Measurements from ENCODE around the gene IPO13.
A peak's percentile ranks its signal among the peaks of the same experiment; 100 is the strongest.

Gene IPO13

DNA sequence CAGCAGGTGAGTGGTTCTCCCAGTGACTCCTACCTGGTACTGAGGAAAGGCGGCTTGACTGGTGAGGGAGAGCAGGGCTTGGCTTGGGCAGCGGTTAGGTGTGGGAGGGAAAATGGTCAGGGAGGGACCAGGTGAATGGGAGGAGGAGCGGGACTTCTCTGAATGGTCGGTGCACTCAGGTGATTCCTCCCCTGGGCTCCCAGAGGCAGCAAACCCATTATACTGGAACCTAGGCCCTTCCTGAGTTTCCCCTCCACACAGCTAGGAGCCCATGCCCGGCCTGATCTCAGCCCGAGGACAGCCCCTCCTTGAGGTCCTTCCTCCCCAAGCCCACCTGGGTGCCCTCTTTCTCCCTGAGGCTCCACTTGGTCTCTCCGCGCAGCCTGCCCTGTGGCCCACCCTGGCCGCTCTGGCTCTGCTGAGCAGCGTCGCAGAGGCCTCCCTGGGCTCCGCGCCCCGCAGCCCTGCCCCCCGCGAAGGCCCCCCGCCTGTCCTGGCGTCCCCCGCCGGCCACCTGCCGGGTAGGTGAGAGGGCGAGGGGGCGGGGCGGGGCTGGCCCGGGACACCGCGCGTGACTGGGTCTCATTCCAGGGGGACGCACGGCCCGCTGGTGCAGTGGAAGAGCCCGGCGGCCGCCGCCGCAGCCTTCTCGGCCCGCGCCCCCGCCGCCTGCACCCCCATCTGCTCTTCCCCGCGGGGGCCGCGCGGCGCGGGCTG, 10.9 kb upstream of the IPO13 start:
- H3K27ac Mint-ChIP-seq, result no peak overlapping the region
- DNase-seq (no peak), ATAC-seq (replicated peaks) (peak in 1 of 2 donors; percentile 3)
- H3K4me1 Mint-ChIP-seq, result peaks cover 25 to 48% of the 10 kb centered on the region in 2 donors
- peaks cover 27% of the 10 kb centered on the region in 2 donors for H3K36me3 Mint-ChIP-seq
- H3K9me3 Mint-ChIP-seq, result no peaks in the 10 kb centered on the region
- peak overlapping the region; percentile 66 to 84 for H3K4me3 Mint-ChIP-seq
- H3K27me3 Mint-ChIP-seq, result peaks cover 32 to 39% of the 10 kb centered on the region in 2 donors

DNA sequence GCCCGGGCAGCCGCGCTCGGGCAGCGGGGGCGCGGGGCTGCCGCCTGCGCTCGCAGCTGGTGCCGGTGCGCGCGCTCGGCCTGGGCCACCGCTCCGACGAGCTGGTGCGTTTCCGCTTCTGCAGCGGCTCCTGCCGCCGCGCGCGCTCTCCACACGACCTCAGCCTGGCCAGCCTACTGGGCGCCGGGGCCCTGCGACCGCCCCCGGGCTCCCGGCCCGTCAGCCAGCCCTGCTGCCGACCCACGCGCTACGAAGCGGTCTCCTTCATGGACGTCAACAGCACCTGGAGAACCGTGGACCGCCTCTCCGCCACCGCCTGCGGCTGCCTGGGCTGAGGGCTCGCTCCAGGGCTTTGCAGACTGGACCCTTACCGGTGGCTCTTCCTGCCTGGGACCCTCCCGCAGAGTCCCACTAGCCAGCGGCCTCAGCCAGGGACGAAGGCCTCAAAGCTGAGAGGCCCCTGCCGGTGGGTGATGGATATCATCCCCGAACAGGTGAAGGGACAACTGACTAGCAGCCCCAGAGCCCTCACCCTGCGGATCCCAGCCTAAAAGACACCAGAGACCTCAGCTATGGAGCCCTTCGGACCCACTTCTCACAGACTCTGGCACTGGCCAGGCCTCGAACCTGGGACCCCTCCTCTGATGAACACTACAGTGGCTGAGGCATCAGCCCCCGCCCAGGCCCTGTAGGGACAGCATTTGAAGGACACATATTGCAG, 10.2 kb upstream of the IPO13 start:
- peak; percentile 58 to 60 for ATAC-seq (replicated peaks)
- Mint-ChIP-seq H3K9me3 (no peaks in the 10 kb centered on the region), H3K4me1 (peaks cover 25 to 48% of the 10 kb centered on the region in 2 donors), H3K27me3 (peaks cover 32 to 39% of the 10 kb centered on the region in 2 donors), H3K4me3 (peak overlapping the region; percentile 83 to 84), H3K27ac (peak overlapping the region; percentile 75), H3K36me3 (peaks cover 24 to 27% of the 10 kb centered on the region in 2 donors)
- no peak for DNase-seq

DNA sequence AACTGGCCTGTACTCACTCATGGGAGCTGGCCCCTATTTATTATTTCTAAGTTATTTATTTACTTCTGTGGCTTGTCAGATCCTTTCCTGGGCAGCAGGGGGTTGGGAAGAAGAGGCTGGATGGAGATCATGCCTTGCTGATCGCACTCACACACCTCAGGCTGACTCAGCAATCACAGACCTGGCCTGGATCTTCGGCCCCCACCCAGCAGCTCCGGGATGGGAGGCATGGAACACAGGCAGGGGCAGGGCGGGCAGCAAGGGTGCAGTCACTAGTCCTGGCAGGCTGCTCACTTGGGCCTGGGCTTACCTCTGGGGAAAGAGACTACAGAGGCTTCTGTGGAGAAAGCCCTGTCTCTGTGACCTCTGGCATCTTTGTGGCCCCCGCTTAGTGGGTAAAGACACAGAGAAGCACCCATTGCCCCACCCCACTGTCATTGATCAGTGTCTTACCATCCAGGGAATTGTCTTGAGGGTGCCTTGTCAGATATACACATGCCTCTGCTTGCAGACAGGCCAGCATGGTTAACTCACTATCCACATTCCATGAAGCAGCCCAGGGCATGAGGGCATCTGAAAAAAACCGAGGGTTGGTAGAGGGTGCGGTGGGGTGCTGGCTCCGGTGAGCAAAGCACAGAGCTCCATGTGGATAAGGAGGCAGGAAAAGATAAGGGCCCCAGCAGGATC, 9.4 kb upstream of the IPO13 start:
- peaks cover 21 to 30% of the 10 kb centered on the region in 2 donors for H3K36me3 Mint-ChIP-seq
- ATAC-seq (replicated peaks) (no peak), DNase-seq (no peak)
- H3K9me3 Mint-ChIP-seq, result no peaks in the 10 kb centered on the region
- peaks cover 25 to 48% of the 10 kb centered on the region in 2 donors for H3K4me1 Mint-ChIP-seq
- H3K4me3 Mint-ChIP-seq, result no peak overlapping the region
- H3K27me3 Mint-ChIP-seq, result peaks cover 32 to 38% of the 10 kb centered on the region in 2 donors
- H3K27ac Mint-ChIP-seq, result no peak overlapping the region

DNA sequence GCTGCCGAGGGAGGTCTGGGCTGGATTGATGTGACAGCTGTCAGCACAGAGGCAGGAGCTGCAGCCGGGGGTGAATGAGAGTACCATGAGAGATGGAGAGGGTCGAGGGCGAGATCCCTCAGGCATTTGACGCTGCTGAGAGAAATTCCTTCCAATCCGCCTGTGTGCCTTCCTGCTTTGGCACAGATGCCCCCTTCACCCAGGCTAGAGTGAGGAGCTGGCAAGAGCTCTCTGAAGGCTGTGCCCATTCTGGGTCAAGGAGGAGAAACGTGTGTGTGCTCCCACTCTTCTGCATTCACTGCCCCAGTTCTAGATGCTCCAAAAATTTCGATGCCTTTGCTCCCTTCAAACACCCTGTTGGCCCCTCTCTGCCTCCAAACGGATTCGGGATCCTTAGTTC, 8.4 kb upstream of the IPO13 start:
- DNase-seq (no peak), ATAC-seq (replicated peaks) (no peak)
- peaks cover 22 to 27% of the 10 kb centered on the region in 2 donors for H3K27me3 Mint-ChIP-seq
- H3K9me3 Mint-ChIP-seq, result no peaks in the 10 kb centered on the region
- H3K27ac Mint-ChIP-seq, result no peak overlapping the region
- H3K36me3 Mint-ChIP-seq, result peaks cover 23 to 31% of the 10 kb centered on the region in 2 donors
- no peak overlapping the region for H3K4me3 Mint-ChIP-seq
- peaks cover 27 to 41% of the 10 kb centered on the region in 2 donors for H3K4me1 Mint-ChIP-seq

DNA sequence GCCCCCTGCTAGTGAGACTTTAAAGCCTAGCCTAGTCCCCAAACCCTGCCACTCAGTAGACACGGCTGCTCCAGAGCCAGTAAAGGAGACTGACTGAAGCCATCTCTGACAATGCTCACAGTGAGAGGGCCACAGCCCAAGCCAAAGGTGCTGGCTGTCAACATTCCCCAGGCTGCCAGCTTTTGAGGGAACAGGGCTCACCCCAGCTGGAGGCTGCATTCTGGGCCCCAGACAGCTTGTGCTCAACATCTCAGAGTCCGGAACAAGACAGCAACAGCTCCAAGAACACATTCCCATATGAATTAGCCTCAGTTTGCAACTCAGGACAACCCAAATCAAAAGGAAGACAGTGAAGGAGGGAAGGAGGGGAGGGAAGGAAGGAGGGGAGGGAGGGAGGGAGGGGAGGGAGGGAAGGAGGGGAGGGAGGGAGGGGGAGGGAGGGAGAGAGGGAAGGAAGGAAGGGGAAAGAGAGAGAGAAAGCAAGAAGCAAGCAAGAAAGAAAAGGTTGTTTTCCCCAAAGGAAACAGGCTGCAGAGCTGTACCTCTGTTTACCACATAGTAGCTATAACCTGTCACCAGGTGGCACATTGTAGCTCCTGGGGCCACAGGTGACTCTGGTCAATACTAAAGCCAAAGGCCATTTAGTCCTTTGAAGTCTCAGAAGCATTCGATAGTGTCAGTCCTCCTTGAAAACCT, 7.7 kb upstream of the IPO13 start:
- Mint-ChIP-seq H3K36me3 (peaks cover 23 to 31% of the 10 kb centered on the region in 2 donors), H3K4me1 (peaks cover 23 to 34% of the 10 kb centered on the region in 2 donors), H3K9me3 (no peaks in the 10 kb centered on the region), H3K4me3 (no peak overlapping the region), H3K27ac (no peak overlapping the region), H3K27me3 (peaks cover 18 to 21% of the 10 kb centered on the region in 2 donors)
- DNase-seq (no peak), ATAC-seq (replicated peaks) (no peak)

DNA sequence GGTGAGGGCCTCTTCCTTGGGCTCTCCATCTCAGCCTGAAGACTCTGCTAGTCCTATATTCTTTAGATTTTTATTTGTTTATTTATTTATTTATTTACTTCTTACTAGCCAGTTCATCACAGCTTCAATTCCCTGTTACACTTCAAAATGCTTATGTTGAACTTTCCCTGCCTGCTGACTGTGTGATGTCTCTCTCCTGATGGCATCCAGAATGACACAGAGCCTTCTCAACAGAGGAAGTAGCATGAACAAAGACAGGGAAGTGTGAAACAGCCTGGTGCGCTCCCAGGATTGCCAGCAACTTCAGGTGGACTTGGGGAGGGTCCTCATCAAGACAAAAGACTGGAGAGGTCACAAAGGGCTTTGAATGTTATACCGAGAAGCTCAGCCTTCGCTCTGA, 4.3 kb upstream of the IPO13 start:
- no peaks in the 10 kb centered on the region for H3K9me3 Mint-ChIP-seq
- H3K4me1 Mint-ChIP-seq, result peaks cover 22 to 38% of the 10 kb centered on the region in 2 donors
- H3K27me3 Mint-ChIP-seq, result no peaks in the 10 kb centered on the region
- no peak for ATAC-seq (replicated peaks)
- peaks cover 23 to 37% of the 10 kb centered on the region in 2 donors for H3K36me3 Mint-ChIP-seq
- no peak for DNase-seq
- H3K4me3 Mint-ChIP-seq, result no peak overlapping the region
- no peak overlapping the region for H3K27ac Mint-ChIP-seq

DNA sequence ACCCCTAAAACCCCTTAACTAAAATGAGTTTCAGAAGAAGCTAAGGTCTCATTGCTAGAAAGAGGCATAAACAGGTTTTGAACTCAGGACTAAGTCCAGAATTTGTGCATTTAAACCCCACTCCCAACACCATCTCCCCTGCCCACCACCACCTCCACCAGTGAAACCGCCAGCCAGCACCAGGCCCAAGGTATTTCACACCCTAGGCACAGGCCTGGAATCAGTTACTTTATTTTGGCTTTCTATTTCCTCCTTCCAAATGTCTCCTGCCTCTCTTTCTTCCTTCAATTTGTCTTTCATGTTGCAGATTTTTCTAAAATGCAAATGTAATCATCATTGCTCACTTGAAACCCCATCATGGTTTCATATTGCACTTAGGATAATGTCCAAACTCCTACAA, 1.9 kb upstream of the IPO13 start:
- DNase-seq, result no peak
- ATAC-seq (replicated peaks), result no peak
- Mint-ChIP-seq H3K9me3 (no peaks in the 10 kb centered on the region), H3K4me1 (peaks cover 36 to 49% of the 10 kb centered on the region in 2 donors), H3K27ac (no peak overlapping the region), H3K27me3 (no peaks in the 10 kb centered on the region), H3K4me3 (peak overlapping the region; percentile 5 to 59), H3K36me3 (peaks cover 15 to 25% of the 10 kb centered on the region in 2 donors)

DNA sequence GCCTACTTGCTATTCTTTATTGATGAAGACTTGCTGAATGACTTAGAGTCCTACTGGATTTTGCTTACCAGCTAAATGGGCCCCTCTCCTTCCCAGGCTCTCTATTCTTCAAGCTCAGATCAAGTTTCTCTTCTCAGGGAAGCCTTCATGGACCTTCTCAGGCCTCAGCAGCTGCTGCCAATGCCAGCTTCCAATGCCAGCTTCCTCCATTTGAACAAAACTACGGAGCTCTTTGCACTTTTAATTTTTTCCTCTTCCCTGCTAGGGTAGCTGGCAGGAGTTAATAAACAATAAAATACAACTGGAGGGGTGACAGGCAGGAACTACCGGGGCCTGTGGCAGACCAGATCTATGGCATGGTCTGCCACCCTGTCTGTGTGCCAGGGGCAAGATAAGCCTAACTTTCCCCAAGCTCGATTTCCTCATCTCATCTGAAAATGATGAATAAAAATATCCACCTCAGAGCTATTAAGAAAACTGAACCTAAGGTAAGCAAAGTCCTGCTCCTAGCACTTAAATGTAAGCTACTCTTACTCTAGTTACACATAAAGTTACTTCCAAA, 995 bp upstream of the IPO13 start:
- no peak for ATAC-seq (replicated peaks)
- H3K36me3 Mint-ChIP-seq, result peaks cover 16 to 28% of the 10 kb centered on the region in 2 donors
- peaks cover 40 to 58% of the 10 kb centered on the region in 2 donors for H3K4me1 Mint-ChIP-seq
- DNase-seq, result no peak
- peak overlapping the region; percentile 89 to 98 for H3K4me3 Mint-ChIP-seq
- no peaks in the 10 kb centered on the region for H3K9me3 Mint-ChIP-seq
- peak overlapping the region; percentile 99 for H3K27ac Mint-ChIP-seq
- H3K27me3 Mint-ChIP-seq, result no peaks in the 10 kb centered on the region

DNA sequence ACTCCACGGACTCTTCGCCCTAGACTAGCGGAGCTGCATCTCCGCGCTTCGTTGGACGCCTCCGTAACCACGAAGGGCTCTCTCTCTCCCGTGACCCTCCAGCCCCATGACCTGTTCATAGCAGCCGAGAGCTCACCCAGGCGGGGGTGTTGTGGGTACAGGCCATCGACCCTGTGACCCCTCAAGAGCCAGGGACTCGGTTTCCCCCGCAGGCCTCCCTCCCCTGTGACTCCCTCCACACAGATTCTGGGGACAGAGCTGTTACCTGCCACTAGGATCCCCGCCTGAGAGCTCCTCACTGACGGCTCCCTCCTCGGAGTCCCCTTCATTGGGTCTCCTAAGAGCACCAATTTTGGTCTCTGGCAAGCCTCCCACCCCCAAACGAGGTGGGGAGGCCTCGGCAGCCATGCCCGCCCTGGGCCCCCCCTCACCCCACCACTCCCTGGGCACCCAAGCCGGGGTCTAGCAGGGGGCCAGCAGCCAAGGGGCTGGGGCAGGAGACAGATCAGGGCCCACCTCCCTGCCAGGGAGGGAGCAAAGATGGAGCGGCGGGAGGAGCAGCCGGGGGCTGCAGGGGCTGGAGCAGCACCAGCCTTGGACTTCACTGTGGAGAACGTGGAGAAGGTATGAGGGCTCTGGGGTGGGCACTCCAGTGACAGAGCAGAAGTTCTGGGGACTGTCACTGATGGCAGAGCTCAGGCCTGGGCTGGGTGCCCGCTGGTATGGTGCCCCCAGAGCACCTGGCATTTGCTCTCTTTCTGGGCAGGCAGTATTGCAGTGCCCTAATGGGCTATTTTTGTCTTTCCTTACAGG, 517 bp downstream of the IPO13 start:
- no peaks in the 10 kb centered on the region for H3K9me3 Mint-ChIP-seq
- peaks cover 49 to 71% of the 10 kb centered on the region in 2 donors for H3K4me1 Mint-ChIP-seq
- H3K4me3 Mint-ChIP-seq, result peak overlapping the region; percentile 89 to 98
- H3K36me3 Mint-ChIP-seq, result peaks cover 21 to 33% of the 10 kb centered on the region in 2 donors
- no peaks in the 10 kb centered on the region for H3K27me3 Mint-ChIP-seq
- DNase-seq, result no peak
- ATAC-seq (replicated peaks), result no peak
- H3K27ac Mint-ChIP-seq, result peak overlapping the region; percentile 99

DNA sequence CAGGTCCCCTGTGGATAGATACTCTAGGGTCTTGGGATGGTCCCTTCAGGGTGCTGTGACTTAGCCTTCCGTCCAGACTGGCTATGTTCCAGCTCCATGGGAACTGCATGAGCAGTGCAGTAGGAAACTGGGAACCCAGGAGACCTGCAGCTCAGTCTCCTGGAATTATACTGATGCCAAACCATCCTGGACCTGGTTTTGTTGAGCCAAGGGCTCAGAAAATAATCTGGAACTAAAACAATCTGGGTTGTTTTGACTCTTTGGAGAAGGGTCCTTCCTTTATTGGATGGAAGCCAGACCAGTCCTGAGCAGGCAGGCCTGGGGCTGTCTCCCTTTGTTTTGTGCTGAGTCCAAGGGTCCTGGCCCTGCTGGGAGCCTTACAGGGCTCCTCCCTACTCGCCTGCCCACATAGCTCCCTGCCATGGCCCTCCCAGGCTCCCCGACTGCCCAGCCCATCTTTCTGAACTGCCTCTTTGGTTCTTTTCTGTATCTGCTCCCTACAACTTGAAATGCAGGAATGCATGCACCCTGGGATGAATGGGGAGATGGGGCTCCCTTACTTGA, 1.2 kb downstream of the IPO13 start:
- Mint-ChIP-seq H3K9me3 (no peaks in the 10 kb centered on the region), H3K4me1 (peaks cover 46 to 71% of the 10 kb centered on the region in 2 donors), H3K27ac (peak overlapping the region; percentile 68), H3K27me3 (no peaks in the 10 kb centered on the region), H3K36me3 (peaks cover 17 to 28% of the 10 kb centered on the region in 2 donors), H3K4me3 (peak overlapping the region; percentile 89 to 98)
- no peak for ATAC-seq (replicated peaks)
- DNase-seq, result no peak

DNA sequence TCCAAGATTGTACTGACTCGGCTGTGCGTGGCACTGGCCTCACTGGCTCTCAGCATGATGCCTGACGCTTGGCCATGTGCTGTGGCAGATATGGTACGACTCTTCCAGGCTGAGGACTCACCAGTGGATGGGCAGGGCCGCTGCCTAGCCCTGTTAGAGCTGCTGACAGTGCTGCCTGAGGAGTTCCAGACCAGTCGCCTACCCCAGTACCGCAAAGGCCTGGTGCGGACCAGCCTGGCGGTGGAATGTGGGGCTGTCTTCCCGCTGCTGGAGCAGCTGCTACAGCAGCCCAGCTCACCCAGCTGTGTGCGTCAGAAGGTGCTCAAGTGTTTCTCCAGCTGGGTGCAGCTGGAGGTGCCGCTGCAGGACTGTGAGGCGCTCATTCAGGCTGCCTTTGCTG, 2.9 kb downstream of the IPO13 start:
- no peaks in the 10 kb centered on the region for H3K9me3 Mint-ChIP-seq
- H3K27ac Mint-ChIP-seq, result no peak overlapping the region
- H3K36me3 Mint-ChIP-seq, result peaks cover 18 to 27% of the 10 kb centered on the region in 2 donors
- no peaks in the 10 kb centered on the region for H3K27me3 Mint-ChIP-seq
- H3K4me1 Mint-ChIP-seq, result peaks cover 41 to 66% of the 10 kb centered on the region in 2 donors
- no peak overlapping the region for H3K4me3 Mint-ChIP-seq
- DNase-seq, result no peak
- no peak for ATAC-seq (replicated peaks)

DNA sequence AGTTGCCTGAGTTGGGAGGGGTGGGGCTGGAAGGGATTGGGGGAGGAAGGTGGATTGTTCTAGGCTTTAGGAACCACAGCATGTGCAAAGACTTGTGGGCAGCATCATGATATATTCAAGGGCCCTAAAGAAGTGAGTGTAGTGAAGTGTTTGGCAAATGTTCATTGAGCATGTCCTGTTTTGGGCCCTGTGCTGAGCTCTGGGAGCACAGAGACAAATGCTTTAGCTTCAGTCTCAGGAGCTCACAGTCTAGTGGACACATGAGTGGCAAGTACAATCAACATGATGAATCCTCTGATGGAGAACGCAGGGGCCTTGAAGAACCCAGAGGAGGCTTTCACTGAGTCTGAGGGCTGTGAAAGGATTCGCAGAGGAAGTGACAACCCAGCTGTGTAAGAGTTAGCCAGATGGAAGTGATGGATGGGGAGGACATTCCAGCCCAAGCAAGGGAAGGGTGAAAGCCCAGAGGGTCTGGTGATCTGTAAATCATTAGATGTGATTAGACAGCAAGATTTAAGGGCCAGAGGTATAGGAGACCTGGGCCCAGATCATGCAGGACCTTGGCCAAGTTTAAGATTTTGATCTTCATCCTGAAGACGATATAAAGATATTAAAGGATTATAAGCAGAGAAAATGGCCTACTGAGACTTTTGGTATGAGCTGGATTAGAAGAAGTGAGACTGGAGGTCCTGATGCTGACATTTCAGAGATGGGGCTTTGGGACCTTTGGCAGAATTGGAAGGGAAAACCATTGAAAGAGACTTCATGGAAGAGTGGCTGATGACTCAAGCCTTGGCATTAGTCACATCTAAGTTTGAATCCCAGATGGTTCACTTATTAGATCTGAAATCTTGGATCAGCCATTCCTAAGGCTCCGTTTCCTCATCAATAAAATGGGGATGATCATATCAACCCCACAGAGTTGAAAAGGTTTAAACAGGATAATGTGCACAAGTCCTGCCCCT, 4.6 kb downstream of the IPO13 start:
- Mint-ChIP-seq H3K4me3 (no peak overlapping the region), H3K27ac (no peak overlapping the region), H3K27me3 (no peaks in the 10 kb centered on the region), H3K9me3 (no peaks in the 10 kb centered on the region), H3K36me3 (peaks cover 26 to 38% of the 10 kb centered on the region in 2 donors), H3K4me1 (peaks cover 34 to 50% of the 10 kb centered on the region in 2 donors)
- no peak for DNase-seq
- no peak for ATAC-seq (replicated peaks)
